NB4 (cell line): Measurements from ENCODE around the gene LGALS3.

Experiments
- DNase-seq: peaks from one replicate; pipeline ENCODE4 v3.0.0; 2010; ENCODE audit warnings: low read depth
- H3K4me3 ChIP-seq: one replicate; pipeline ENCODE4 v1.5.1; 2011; ENCODE audit warnings: mild to moderate bottlenecking, low read depth, low read length, moderate library complexity
- MYC ChIP-seq: IDR thresholded peaks from 2 replicates; pipeline ENCODE4 v1.6.1; 2011; ENCODE audit warnings: low read depth, low read length
- POLR2A ChIP-seq: IDR thresholded peaks from 2 replicates; pipeline ENCODE4 v1.6.1; 2011; ENCODE audit warnings: mild to moderate bottlenecking; ENCODE audit not compliant: insufficient read length; ENCODE audit errors: extremely low read depth
- TF ChIP-seq, protein P1 (sequence below): IDR thresholded peaks from one replicate; pipeline ENCODE4 v1.5.1; 2012; ENCODE audit warnings: low read depth, low read length
- TF ChIP-seq, protein P2 (sequence below): IDR thresholded peaks from 2 replicates; pipeline ENCODE4 v1.6.1; 2011; ENCODE audit warnings: low read depth, low read length

Gene LGALS3

DNA sequence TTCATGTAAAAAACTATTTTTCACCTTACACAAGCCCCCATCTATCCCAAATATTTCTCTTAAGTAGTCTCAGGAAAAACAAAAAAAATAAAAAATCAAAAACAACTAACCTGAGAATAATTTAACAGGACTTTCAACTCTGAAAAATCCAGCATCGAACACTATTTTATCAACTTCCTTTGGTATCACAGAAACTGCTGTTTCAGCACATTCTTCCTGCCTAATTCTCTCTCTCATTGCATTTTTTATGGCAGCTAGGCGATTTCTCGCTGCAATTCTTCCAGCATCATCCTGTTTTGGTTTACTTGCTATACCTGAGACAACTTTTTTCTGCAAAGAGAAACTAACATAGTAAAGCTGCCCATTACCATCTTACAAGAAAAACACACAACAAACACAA is 29.4 kb downstream of the LGALS3 start:
- no peak overlapping the region for H3K4me3 ChIP-seq
- TF ChIP-seq, protein P1, sequence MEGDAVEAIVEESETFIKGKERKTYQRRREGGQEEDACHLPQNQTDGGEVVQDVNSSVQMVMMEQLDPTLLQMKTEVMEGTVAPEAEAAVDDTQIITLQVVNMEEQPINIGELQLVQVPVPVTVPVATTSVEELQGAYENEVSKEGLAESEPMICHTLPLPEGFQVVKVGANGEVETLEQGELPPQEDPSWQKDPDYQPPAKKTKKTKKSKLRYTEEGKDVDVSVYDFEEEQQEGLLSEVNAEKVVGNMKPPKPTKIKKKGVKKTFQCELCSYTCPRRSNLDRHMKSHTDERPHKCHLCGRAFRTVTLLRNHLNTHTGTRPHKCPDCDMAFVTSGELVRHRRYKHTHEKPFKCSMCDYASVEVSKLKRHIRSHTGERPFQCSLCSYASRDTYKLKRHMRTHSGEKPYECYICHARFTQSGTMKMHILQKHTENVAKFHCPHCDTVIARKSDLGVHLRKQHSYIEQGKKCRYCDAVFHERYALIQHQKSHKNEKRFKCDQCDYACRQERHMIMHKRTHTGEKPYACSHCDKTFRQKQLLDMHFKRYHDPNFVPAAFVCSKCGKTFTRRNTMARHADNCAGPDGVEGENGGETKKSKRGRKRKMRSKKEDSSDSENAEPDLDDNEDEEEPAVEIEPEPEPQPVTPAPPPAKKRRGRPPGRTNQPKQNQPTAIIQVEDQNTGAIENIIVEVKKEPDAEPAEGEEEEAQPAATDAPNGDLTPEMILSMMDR, result no peak
- no peak for TF ChIP-seq POLR2A
- no peak for DNase-seq

DNA sequence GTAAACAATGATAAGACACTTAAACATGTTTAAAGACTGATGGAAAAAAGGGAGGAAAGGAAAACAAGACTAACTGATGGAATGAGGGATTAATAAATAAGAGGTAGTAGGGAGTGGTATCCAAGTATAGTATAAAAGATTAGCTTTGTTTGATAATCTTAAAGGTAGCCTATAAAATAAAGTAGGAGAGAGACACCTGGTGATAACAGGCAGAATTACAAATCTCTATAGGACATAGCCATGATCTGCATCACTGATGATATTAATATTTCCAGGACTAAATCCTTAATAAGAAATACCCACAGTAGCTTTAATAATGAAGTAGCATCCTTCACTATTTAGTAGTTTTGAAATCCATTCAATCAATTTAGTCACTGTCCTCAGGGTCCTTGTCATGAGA is 31.9 kb downstream of the LGALS3 start:
- TF ChIP-seq POLR2A, result no peak
- TF ChIP-seq, protein P1, result peak; percentile 17
- no peak overlapping the region for H3K4me3 ChIP-seq
- DNase-seq, result peak; percentile 32

DNA sequence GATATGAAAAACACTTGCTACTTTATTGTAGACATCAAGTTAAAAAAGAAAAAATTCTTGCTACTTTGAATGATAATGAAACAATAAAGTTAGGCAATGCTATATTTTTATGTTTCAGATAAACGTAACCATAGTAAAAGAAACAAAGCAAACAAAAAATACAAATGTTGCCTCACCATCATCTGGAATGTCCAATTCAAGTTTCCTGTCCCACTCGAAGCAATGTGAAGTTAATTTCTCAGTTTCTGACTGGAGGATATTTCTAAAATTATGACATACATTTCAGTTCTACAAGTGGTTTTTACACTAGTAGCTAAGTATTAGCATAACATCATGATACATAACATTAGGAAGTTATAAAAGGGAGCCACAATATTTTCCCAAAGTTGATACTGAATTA is 41.5 kb downstream of the LGALS3 start:
- H3K4me3 ChIP-seq, result no peak overlapping the region
- TF ChIP-seq, protein P1, result no peak
- TF ChIP-seq, protein P2, sequence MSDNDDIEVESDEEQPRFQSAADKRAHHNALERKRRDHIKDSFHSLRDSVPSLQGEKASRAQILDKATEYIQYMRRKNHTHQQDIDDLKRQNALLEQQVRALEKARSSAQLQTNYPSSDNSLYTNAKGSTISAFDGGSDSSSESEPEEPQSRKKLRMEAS, result no peak
- no peak for TF ChIP-seq POLR2A
- TF ChIP-seq MYC, result no peak
- DNase-seq, result no peak

DNA sequence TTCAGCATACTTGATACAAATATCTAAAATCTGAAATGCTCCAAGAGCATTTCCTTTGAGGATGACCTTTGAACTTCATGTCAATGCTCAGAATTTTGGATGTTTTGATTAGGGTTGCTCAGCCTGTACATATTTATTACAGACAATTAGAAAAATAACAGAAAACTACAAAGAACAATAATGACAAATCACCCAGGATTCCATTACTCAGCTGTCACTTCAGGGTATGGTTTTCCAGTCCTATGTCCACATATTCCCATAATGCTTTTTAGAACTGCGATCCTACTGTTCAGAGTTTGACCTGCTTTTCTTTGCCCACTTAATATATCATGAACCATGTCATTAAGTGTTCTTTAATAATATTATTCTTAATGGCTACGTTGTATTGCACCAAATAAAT is 51.0 kb downstream of the LGALS3 start:
- no peak for DNase-seq
- H3K4me3 ChIP-seq, result no peak overlapping the region
- no peak for TF ChIP-seq MYC
- no peak for TF ChIP-seq POLR2A
- TF ChIP-seq, protein P2, result no peak
- TF ChIP-seq, protein P1, result no peak

DNA sequence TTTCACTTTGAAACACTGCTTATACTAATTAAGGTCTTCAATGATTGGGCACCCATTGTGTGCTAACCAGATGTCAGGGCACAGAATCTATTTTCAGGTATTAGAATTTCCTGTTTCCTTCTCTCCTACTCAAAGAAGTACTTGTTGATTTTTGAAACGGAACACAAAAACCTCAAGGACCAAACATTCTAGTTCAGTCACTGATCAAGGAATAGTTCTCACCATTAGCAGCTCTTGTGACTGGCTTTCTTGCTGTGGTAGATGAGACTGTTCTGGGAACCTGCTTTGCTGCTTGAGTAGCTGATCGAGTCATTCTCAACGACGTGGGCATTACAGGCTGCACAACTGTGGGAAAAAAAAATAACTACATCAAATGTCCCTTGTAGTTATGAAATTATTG is 51.4 kb downstream of the LGALS3 start:
- DNase-seq, result no peak
- no peak for TF ChIP-seq MYC
- no peak for TF ChIP-seq POLR2A
- TF ChIP-seq, protein P1, result no peak
- TF ChIP-seq, protein P2, result no peak

DNA sequence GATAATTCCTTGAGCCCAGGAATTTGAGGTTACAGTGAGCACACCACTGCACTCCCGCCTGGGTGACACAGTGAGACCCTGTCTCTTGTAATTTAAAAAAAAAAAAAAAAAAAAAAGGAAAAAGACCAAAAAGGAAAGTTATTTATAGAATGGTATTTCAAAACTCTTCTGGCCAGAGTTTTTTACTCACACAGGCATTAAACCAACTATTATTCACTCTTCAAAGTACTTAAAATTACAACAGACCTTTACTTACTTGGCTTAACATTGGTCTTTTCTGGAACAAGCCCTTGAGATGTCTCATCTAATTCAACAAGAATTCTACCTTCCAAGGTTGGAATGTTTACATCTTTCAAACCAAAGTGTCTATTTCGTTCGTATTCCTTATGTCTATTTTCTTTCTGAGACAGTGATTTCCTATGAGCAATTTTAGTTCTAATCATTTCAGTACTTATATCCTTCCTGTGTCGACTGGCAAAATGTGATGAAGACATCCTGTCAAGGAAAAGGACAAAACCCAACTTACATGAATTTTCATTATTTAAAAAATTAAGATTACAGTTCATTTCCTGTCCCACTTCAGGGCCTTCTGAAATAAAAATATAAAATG is 59.7 kb downstream of the LGALS3 start:
- TF ChIP-seq POLR2A (no peak), MYC (no peak)
- TF ChIP-seq, protein P2, result no peak
- TF ChIP-seq, protein P1, result no peak
- H3K4me3 ChIP-seq, result peak overlapping the region; percentile 92
- DNase-seq, result no peak

More for the DNA sequence above, 51.4 kb downstream of the LGALS3 start:
- no peak overlapping the region for H3K4me3 ChIP-seq
